ENCODE results near the gene SLC25A23.

DNA sequence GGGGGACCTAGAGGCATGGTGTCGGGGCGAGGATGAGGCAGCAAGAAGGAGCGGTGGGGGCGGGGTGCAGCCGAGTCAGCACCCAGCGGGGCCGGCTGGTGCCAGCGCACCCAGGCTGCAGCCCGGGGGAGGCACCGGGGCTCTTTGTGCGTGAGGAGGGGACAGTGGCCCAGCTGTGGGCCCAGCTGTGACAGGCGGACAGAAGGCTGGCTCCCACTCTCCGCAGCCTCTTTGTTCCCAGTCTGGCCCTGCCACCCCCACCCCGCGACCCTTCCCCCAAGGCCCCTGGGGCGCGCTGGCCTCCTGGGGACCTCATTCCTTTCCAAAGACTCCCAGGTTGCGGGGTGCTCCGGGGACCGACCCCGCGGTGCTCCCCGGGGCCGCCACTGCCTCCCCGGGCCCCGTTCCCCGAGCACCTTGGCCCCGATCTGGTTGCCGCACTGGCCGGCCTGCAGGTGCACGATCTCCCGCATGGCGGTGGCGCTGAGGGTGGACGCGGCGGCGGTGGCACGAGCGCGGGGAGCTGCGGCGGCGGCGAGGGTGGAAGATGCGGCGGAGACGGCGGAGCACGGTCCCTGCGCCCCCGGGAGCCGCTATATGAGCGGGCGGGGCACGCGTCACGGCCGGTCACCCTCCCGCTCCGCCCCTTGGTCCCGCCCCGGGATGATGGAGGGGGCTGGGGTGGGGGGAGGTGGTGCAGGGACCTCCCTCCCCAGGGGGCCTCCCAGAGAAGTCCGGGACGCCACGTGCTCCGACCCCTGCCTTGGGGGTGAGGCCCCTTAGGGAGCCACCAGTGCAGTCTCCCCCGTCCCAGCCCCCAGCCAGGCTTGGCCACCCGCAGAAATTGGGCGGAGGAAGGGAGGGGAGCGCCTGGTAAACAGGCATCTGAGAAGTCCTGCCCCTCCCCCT lies 42.4 kb upstream of the SLC25A23 start, which contains the start of gene TUBB4A:
- no peak for TF ChIP-seq POLR2A (IDR thresholded peaks at IDR 0.05)
- no peak for TF ChIP-seq CTCF (IDR thresholded peaks at IDR 0.05)
